ENCODE data around the gene XRCC3.
"Not testable (repeated sequence)": the region's sequence is repeated elsewhere in the genome, so short reads cannot be mapped to it uniquely, and the experiment has no call there.

The XRCC3 gene

DNA sequence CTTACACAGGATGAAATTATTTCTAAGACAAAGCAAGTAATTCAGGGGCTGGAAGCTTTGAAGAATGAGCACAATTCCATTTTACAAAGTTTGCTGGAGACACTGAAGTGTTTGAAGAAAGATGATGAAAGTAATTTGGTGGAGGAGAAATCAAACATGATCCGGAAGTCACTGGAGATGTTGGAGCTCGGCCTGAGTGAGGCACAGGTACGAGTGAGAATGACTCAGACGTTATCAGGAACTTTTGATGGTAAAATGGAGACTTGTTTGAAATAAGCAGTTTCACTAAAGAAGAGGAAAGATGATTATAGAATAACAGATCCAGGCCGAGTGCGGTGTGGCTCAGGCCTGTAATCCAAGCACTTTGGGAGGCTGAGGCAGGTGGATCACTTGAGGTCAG lies 60.6 kb downstream of the XRCC3 start:
- peaks cover 49% of the 10 kb centered on the region for H3K79me2 ChIP-seq (ENCODE audit: insufficient read depth, low read length)
- TF ChIP-seq, protein P1, sequence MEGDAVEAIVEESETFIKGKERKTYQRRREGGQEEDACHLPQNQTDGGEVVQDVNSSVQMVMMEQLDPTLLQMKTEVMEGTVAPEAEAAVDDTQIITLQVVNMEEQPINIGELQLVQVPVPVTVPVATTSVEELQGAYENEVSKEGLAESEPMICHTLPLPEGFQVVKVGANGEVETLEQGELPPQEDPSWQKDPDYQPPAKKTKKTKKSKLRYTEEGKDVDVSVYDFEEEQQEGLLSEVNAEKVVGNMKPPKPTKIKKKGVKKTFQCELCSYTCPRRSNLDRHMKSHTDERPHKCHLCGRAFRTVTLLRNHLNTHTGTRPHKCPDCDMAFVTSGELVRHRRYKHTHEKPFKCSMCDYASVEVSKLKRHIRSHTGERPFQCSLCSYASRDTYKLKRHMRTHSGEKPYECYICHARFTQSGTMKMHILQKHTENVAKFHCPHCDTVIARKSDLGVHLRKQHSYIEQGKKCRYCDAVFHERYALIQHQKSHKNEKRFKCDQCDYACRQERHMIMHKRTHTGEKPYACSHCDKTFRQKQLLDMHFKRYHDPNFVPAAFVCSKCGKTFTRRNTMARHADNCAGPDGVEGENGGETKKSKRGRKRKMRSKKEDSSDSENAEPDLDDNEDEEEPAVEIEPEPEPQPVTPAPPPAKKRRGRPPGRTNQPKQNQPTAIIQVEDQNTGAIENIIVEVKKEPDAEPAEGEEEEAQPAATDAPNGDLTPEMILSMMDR (IDR thresholded peaks at IDR 0.05; ENCODE audit: insufficient read depth, low read length, poor library complexity, severe bottlenecking): no peak
- no peak for TF ChIP-seq EZH2phosphoT487 (conservative IDR thresholded peaks at IDR 0.05; ENCODE audit: low read length)
- H4K20me1 ChIP-seq (ENCODE audit: low read depth, low read length): no peaks in the 10 kb centered on the region
- H3K4me2 ChIP-seq (ENCODE audit: low read depth, low read length, poor library complexity, severe bottlenecking): no peak overlapping the region
- H3K9me2 ChIP-seq (replicated peaks; ENCODE audit: insufficient read depth, low read length): no peaks in the 10 kb centered on the region
- H2AFZ ChIP-seq (ENCODE audit: low read depth, low read length, severe bottlenecking): no peak overlapping the region
- H3K36me3 ChIP-seq (ENCODE audit: low read length): peaks cover 17% of the 10 kb centered on the region; the same call in 1 of the 2 replicates
- H3K4me3 ChIP-seq (ENCODE audit: insufficient read depth, low read length, poor library complexity, severe bottlenecking): no peak overlapping the region
- H3K27me3 ChIP-seq (ENCODE audit: low read length): no peaks in the 10 kb centered on the region
- H3K9me3 ChIP-seq (ENCODE audit: insufficient read depth, low read length): no peaks in the 10 kb centered on the region
- H3K9ac ChIP-seq (ENCODE audit: low read length): no peak overlapping the region
- H3F3A ChIP-seq (ENCODE audit: insufficient read depth): no peaks in the 10 kb centered on the region
- H3K27ac ChIP-seq (ENCODE audit: low read depth, low read length): no peak overlapping the region

DNA sequence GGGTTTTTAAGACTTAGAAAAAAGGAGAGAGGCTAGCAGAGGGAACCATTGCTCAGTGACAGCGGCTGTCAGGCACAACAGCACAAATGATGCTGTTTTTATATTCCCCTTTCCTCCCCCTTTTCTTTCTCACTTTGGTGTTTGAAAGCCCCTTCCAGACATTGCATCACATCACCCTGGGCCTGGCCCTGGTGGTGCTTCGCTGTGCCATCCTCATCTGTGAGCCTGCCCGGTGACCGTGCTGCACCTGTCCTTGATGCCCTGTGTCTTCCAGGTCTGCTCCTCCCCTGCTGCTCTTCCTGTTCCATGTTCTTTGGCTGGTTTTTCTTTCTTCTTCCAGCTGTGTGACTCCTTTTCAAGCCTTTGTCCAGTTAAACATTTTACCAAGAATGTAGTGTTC lies 61.4 kb downstream of the XRCC3 start:
- no peak overlapping the region for H3K9ac ChIP-seq (ENCODE audit: low read length)

DNA sequence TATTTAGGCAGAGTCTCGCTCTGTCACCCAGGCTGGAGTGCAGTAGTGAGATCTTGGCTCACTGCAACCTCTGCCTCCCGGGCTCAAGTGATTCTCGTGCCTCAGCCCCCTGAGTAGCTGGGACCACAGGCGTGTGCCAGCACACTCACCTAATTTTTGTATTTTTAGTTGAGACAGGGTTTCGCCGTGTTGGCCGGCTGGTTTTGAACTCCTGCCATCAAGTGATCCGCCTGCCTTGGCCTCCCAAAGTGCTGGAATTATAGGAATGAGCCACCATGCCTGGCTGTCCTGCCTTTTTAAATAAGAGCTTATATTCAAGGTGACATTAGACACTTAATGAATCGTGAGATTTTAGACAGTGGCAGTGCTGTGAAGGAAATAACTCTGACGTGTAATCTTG lies 61.9 kb downstream of the XRCC3 start:
- not testable (repeated sequence) for H3F3A ChIP-seq (ENCODE audit: insufficient read depth); H3K9me2 ChIP-seq (replicated peaks; ENCODE audit: insufficient read depth, low read length); H2AFZ ChIP-seq (ENCODE audit: low read depth, low read length, severe bottlenecking); H4K20me1 ChIP-seq (ENCODE audit: low read depth, low read length); H3K9ac ChIP-seq (ENCODE audit: low read length); H3K4me2 ChIP-seq (ENCODE audit: low read depth, low read length, poor library complexity, severe bottlenecking); H3K9me3 ChIP-seq (ENCODE audit: insufficient read depth, low read length); H3K27ac ChIP-seq (ENCODE audit: low read depth, low read length); H3K4me3 ChIP-seq (ENCODE audit: insufficient read depth, low read length, poor library complexity, severe bottlenecking); H3K27me3 ChIP-seq (ENCODE audit: low read length)
- H3K36me3 ChIP-seq (ENCODE audit: low read length): peaks cover 13% of the 10 kb centered on the region; the same call in 1 of the 2 replicates
- H3K79me2 ChIP-seq (ENCODE audit: insufficient read depth, low read length): peaks cover 62% of the 10 kb centered on the region

More for the DNA sequence above, 61.4 kb downstream of the XRCC3 start:
- no peaks in the 10 kb centered on the region for H3K9me2 ChIP-seq (replicated peaks; ENCODE audit: insufficient read depth, low read length)
- no peak overlapping the region for H3K27ac ChIP-seq (ENCODE audit: low read depth, low read length)
- no peaks in the 10 kb centered on the region for H3K9me3 ChIP-seq (ENCODE audit: insufficient read depth, low read length)
- no peak for TF ChIP-seq EZH2phosphoT487 (conservative IDR thresholded peaks at IDR 0.05; ENCODE audit: low read length)
- TF ChIP-seq, protein P1 (IDR thresholded peaks at IDR 0.05; ENCODE audit: insufficient read depth, low read length, poor library complexity, severe bottlenecking): no peak
- H2AFZ ChIP-seq (ENCODE audit: low read depth, low read length, severe bottlenecking): no peak overlapping the region
- H3K36me3 ChIP-seq (ENCODE audit: low read length): peaks cover 13% of the 10 kb centered on the region; the same call in 1 of the 2 replicates
- H3K27me3 ChIP-seq (ENCODE audit: low read length): no peaks in the 10 kb centered on the region
- H3F3A ChIP-seq (ENCODE audit: insufficient read depth): no peaks in the 10 kb centered on the region
- no peak overlapping the region for H3K4me3 ChIP-seq (ENCODE audit: insufficient read depth, low read length, poor library complexity, severe bottlenecking)
- peaks cover 57% of the 10 kb centered on the region for H3K79me2 ChIP-seq (ENCODE audit: insufficient read depth, low read length)
- no peak overlapping the region for H3K4me2 ChIP-seq (ENCODE audit: low read depth, low read length, poor library complexity, severe bottlenecking)
- H4K20me1 ChIP-seq (ENCODE audit: low read depth, low read length): 0 out of 2 replicates have a peak, but pooled peaks cover 4% of the 10 kb centered on the region

DNA sequence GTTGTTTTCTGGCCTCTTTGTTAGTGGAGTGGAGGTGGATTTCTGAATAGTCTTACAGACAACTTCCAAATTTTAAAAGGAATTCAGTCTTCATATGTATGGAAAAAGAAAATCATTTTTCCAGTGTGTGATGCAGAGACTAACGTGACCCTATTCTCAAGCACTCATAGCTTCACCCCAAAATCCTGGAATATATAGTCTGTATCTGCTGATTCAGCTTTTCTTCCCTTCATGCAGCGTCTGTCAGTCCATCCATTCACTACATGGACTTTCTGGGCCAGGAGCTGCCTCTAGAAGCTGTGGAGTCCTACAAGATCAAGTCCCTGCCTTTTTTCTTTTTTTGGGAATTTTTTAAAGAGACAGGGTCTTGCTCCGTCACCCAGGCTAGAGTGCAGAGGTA lies 62.4 kb downstream of the XRCC3 start:
- Histone ChIP-seq H3K4me3 (ENCODE audit: insufficient read depth, low read length, poor library complexity, severe bottlenecking) (no peak overlapping the region), H4K20me1 (ENCODE audit: low read depth, low read length) (peaks cover 8% of the 10 kb centered on the region; the same call in 1 of the 2 replicates), H3K9ac (ENCODE audit: low read length) (no peak overlapping the region), H3K27me3 (ENCODE audit: low read length) (no peaks in the 10 kb centered on the region), H3K27ac (ENCODE audit: low read depth, low read length) (no peak overlapping the region), H3F3A (ENCODE audit: insufficient read depth) (no peaks in the 10 kb centered on the region), H2AFZ (ENCODE audit: low read depth, low read length, severe bottlenecking) (no peak overlapping the region), H3K36me3 (ENCODE audit: low read length) (peaks cover 13% of the 10 kb centered on the region; the same call in 1 of the 2 replicates), H3K9me2 (replicated peaks; ENCODE audit: insufficient read depth, low read length) (no peaks in the 10 kb centered on the region), H3K4me2 (ENCODE audit: low read depth, low read length, poor library complexity, severe bottlenecking) (no peak overlapping the region), H3K79me2 (ENCODE audit: insufficient read depth, low read length) (peaks cover 67% of the 10 kb centered on the region), H3K9me3 (ENCODE audit: insufficient read depth, low read length) (no peaks in the 10 kb centered on the region)
- TF ChIP-seq, protein P1 (IDR thresholded peaks at IDR 0.05; ENCODE audit: insufficient read depth, low read length, poor library complexity, severe bottlenecking): no peak
- no peak for TF ChIP-seq EZH2phosphoT487 (conservative IDR thresholded peaks at IDR 0.05; ENCODE audit: low read length)

Data from SU-DHL-6 (cell line).